ENCODE measurements around the gene SLC39A3. TPM values are rescaled to one million over a fixed set of nuclear protein-coding genes. Genes with fewer than 3 reads are reported as not detected.

SLC39A3 gene
- total RNA-seq, 1 experiment from 2014 or later, result 26.9 TPM

Other genes with a start within 250 kb of the SLC39A3 start
- gene GNG7, start 37.3 kb downstream of the SLC39A3 start, total RNA-seq (2014; rRNA removed; shearing (Covaris generic)), result 0.40 TPM in 1 of 2 replicates, not detected in the other
- 0.54 and 1.0 TPM in 2 replicates for gene DIRAS1, start 18.6 kb downstream of the SLC39A3 start, total RNA-seq (2014; rRNA removed; shearing (Covaris generic))
- 42.3 and 42.5 TPM in 2 replicates for gene SGTA, start 43.3 kb upstream of the SLC39A3 start, total RNA-seq (2014; rRNA removed; shearing (Covaris generic))
- 80.6 and 88.2 TPM in 2 replicates for gene THOP1, start 45.5 kb upstream of the SLC39A3 start, total RNA-seq (2014; rRNA removed; shearing (Covaris generic))
- gene ZNF554, start 79.9 kb upstream of the SLC39A3 start, total RNA-seq (2014; rRNA removed; shearing (Covaris generic)), result 0.63 and 0.69 TPM in 2 replicates
- gene ZNF555, start 101.5 kb upstream of the SLC39A3 start, total RNA-seq (2014; rRNA removed; shearing (Covaris generic)), result 2.1 and 3.1 TPM in 2 replicates
- gene ZNF556, start 127.3 kb upstream of the SLC39A3 start, total RNA-seq (2014; rRNA removed; shearing (Covaris generic)), result 0.32 TPM in 1 of 2 replicates, not detected in the other
- gene ZNF57, start 160.9 kb upstream of the SLC39A3 start, total RNA-seq (2014; rRNA removed; shearing (Covaris generic)), result 2.5 and 4.2 TPM in 2 replicates
- gene ZNF77, start 205.0 kb upstream of the SLC39A3 start, total RNA-seq (2014; rRNA removed; shearing (Covaris generic)), result 4.6 TPM in 2 replicates
- gene TLE6, start 237.5 kb upstream of the SLC39A3 start, total RNA-seq (2014; rRNA removed; shearing (Covaris generic)), result 3.9 and 4.7 TPM in 2 replicates

All from NCI-H460 (cell line).